GM19043 (cell line): ENCODE data around the gene FAH.
A peak's percentile ranks its signal among the peaks of the same experiment; 100 is the strongest.
"Not testable (repeated sequence)": the region's sequence is repeated elsewhere in the genome, so short reads cannot be mapped to it uniquely, and the experiment has no call there.

Source experiments
- ATAC-seq: cut with Tn5 transposase; IDR thresholded peaks from one replicate; pipeline ENCODE4 v1.9.1; 2021; ENCODE audit warnings: low read depth; ENCODE audit not compliant: unreplicated experiment

The FAH gene

GRCh38 chr15:80151148-80151547 lies 1.7 kb upstream of the FAH start:
- no peak for ATAC-seq

- ATAC-seq, result no peak
Measured at GRCh38 chr15:80151576-80151975, 1.2 kb upstream of the FAH start.

GRCh38 chr15:80152180-80152895 lies 461 bp upstream of the FAH start:
- peak; percentile 57 for ATAC-seq

- ATAC-seq, result no peak
Measured at GRCh38 chr15:80153900-80154299, 1.1 kb downstream of the FAH start.

GRCh38 chr15:80154336-80154735 lies 1.5 kb downstream of the FAH start:
- ATAC-seq, result no peak

- ATAC-seq, result no peak
Measured at GRCh38 chr15:80155001-80155377, 2.2 kb downstream of the FAH start.

- not testable (repeated sequence) for ATAC-seq
Measured at GRCh38 chr15:80155378-80156175, 2.8 kb downstream of the FAH start.

- ATAC-seq, result no peak
Measured at GRCh38 chr15:80156176-80156720, 3.4 kb downstream of the FAH start.

GRCh38 chr15:80157215-80157614 lies 4.4 kb downstream of the FAH start:
- no peak for ATAC-seq

GRCh38 chr15:80159301-80159700 lies 6.5 kb downstream of the FAH start:
- ATAC-seq, result no peak

GRCh38 chr15:80159811-80160569 lies 7.2 kb downstream of the FAH start:
- ATAC-seq, result no peak

GRCh38 chr15:80160570-80161156 lies 7.9 kb downstream of the FAH start:
- ATAC-seq, result peak; percentile 66

GRCh38 chr15:80161468-80162016 lies 8.7 kb downstream of the FAH start:
- no peak for ATAC-seq

- ATAC-seq, result no peak
Measured at GRCh38 chr15:80162059-80162554, 9.3 kb downstream of the FAH start.

- no peak for ATAC-seq
Measured at GRCh38 chr15:80163217-80163616, 10.4 kb downstream of the FAH start.

GRCh38 chr15:80163897-80164296 lies 11.1 kb downstream of the FAH start:
- ATAC-seq, result no peak

- no peak for ATAC-seq
Measured at GRCh38 chr15:80167936-80168335, 15.1 kb downstream of the FAH start.

GRCh38 chr15:80168421-80168820 lies 15.6 kb downstream of the FAH start:
- ATAC-seq, result no peak

GRCh38 chr15:80169768-80170357 lies 17.1 kb downstream of the FAH start:
- no peak for ATAC-seq

GRCh38 chr15:80170596-80170995 lies 17.8 kb downstream of the FAH start:
- no peak for ATAC-seq
